ENCODE results near the gene BOLA1. TPM values are rescaled to one million over a fixed set of nuclear protein-coding genes. Genes with fewer than 3 reads are reported as not detected.
"Not testable (repeated sequence)": the region's sequence is repeated elsewhere in the genome, so short reads cannot be mapped to it uniquely, and the experiment has no call there.

The BOLA1 gene
- total RNA-seq, 1 donor from 2014 or later: 20.2 TPM

DNA sequence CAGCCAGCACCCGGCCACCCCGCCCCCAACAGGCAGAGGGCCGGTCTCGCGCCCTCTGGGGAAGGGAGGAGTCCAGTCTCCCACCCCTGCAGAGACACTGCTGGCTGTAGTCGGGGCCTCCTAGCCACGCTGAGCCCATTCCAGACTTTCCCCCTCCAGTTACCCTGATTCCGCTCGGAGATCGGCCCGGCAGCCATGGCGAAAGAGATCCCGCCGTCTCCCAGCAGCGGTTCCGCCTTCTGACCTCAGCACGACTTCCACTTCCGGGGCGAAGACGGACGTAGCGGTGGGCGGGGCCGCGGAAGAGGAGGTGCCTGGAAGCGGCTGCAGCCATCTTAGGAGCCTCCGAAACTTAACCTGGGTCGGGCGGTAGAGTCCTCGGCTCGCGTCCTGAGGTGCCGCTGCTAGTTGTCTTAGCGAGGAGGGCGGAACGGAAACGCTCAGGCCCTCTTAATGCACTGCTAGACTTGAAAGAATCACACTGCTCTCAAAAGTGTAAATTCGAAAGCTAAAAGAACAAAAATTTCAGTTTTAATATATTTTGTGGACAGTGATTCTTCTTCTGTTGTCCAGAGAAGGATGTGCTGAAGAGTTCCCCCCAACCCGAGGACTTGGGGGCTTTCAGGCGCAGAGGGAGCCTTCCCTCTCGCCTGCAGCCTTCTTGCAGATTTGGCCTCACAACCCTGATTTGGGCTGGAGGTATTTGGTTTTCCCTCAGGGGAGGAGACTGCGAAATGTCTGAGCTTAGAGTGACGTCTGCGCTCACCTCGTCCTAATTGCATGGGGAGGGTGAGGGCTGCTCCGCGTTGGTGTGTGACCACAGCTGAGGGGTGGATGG lies 28.4 kb downstream of the BOLA1 start, which contains the start of gene SF3B4:
Gene SF3B4 (minus strand): TSS at position 241 of the 838 bp plus-strand sequence. CDS start 44 bp downstream, at position 197.
- peak; percentile 94 for DNase-seq (ENCODE audit: low read depth)

DNA sequence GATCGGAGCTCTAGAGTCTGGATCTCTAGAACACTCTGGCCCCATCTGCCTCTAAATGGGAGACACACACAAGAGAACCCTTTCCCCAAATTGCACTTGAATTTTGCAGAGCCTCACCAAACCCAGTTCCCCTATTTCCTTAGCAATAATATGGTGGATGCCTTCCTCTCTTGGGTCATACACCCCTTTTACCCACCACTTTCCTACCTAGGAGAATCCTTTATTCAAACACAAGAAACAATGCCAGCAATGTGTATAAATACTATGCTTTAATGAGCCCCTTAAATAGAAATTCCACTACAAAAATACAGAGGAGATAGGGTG lies 29.0 kb downstream of the BOLA1 start:
- DNase-seq (ENCODE audit: low read depth): no peak

DNA sequence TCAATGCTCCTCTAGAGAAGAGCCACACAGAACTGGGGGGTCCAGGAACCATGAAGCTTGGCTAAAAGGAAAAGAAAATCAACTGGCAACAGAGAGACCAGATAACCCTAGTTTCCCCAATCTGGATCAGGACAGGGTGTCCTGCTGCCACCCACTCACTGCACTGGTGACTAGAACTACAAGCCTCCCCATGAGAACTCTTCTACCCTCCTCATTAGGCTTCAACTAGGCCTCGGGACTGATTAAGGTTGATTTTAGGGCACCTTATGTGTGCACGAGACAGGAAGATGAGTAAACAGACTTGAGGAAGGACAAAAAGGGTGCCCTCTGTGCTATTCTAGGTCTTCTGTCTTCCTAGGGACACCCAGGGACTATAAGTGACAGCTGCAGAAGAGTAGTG lies 30.5 kb downstream of the BOLA1 start:
- no peak for DNase-seq (ENCODE audit: low read depth)

DNA sequence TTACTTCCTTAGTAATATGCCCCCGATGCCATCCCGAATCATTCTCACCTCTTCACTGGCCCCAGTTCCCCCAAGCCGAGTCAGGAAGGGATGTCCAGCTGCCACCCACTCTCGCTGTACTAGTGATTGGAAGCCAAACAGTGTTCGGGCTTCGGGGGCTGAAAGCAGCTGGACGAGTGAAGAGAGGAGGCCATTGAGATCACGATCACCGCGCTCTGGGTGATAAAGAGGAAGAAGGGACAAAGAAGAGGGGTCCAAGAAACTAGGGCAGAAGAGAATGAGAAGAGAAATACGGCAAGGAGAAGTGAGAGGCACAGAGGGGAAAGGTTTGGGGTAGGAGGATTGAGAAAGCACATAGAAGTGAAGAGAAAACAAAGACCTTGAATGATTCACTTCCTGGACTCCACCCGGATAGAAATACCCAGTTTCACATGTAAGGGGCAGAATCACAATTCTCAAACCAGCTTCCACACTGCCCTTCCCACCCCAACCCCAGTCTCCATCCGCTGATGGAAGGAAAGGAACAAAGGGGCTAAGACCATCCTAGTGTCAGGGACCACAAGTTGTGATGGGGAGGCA lies 31.9 kb downstream of the BOLA1 start:
- DNase-seq (ENCODE audit: low read depth): no peak

DNA sequence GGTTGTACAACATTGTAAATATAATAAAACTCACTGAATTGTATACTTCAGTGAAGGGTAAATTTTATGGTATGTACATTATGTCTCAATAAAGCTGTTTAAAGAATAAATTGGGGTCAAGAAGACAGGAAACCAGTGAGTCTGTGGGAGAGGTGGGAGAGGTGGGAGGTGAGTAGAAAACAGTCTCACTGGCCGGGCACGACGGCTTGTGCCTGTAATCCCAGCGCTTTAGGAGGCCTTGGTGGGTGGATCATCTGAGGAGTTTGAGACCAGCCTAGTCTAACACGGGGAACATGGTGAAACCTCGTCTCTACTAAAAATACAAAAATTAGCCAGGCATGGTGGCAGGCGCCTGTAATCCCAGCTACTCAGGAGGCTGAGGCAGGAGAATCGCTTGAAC lies 33.1 kb downstream of the BOLA1 start:
- DNase-seq (ENCODE audit: low read depth): no peak

DNA sequence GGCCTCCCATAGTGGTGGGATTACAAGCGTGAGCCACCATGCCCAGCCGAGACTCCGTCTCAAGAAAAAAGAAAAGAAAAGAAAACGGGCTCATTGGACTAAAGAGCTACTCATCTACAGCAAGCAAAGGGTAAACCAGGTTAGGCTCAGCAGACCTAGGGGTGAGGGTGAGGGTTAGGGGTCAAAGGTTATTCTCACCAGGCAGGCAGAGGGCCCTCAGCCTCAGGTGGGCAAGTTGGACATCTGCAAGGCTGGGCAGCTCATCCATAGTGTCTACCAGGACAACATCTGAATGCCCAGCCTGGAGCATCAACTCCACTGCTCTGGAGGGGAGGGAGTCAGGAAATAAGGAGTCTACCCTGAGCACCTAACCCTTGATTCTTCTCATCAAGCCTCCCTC lies 33.8 kb downstream of the BOLA1 start:
- no peak for DNase-seq (ENCODE audit: low read depth)

DNA sequence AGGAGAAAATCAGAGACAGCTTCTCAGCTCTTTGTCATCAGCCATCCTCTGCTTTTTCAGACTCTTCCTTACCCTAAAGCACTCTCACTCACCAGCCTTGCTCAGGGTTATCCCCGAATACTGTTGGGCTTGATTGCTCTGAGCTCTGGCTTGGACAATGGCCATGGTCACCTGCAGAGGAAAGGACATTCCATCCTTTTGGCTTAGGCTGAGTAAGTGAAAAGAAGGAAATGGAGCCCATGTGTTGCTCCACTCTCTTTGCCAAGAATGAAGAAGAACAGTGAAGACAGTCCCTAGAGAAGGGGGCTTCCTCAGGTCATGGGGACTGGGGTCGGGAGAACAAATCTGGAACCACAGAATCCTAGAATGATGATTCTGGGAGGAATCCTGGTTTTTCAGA lies 35.0 kb downstream of the BOLA1 start:
- DNase-seq (ENCODE audit: low read depth): no peak

DNA sequence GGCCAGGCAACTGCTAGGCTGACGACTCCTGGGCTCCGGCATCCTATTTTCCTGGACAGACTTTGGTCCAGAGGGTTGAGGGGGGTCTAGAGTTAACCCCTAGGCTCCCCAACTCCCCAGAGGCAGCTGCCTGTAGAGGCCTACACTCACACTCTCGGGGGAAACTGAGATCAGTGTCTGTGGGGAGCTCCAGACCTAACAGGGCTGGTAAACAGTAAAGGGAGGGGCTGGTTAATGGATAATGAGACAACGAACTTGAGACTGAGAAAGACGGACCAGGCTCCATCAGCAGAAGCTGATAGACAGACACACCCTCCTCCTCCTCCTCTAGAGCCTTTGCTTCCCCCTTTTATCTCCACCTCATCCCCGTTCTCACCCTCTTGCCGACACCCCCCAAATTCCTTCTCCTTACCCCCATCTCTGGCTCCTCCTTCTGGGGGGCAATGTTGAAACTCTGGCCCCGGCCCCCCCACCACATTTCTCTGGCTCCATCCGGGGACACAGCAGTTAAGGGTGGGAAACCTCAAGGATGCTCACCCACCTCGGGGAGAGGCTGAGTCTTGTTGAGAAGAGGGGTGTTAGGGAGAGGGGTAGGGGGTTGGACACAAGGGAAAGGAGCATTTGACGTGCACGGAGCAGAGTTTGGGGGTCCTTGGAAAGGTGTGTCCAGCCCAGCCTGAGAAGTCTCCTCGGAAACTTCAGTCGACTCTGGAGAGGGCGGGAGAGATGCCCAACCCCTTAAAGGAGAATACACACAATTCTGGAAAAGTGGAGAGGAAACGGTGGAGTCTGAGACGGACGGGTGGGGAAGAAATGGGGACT lies 37.0 kb downstream of the BOLA1 start, which contains the start of gene MTMR11:
Gene MTMR11 (minus strand): TSS at position 710 of the 822 bp plus-strand sequence. CDS start 232 bp downstream, at position 478.
- DNase-seq (ENCODE audit: low read depth): peak; percentile 33

DNA sequence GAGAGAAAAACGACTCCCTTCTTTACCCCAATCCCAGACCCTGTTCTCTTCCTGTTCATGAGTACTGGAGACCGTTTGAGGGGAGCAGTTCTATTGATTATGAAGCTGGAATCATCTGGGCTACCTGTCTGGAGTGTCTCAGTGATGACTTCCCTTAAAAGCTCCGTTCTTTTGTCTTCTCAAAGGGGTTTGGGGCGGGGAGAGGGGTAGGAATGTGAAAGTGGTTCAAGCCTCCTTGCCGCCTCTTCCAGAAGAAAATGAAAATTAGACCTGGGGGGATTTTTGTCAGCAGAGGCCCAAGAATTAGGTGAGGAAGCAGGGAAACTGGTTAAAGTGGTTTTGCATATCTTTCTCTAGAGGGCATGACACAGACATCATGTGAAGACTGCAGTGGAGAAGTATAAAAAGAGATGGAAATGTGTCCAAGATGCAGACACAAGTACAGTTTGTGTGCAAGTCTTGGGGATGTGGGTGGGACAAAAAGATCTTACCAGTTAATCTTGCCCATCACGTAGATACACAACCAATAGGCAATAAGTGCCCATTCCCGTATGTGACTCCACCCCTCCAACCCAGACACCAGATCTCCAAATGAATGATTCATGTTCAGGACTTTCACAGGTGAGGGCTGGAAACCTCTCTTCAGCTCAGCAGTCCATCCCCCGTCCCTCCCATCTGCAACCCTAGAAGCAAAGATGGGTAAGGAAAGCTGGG lies 37.8 kb downstream of the BOLA1 start:
- DNase-seq (ENCODE audit: low read depth): peak; percentile 26

DNA sequence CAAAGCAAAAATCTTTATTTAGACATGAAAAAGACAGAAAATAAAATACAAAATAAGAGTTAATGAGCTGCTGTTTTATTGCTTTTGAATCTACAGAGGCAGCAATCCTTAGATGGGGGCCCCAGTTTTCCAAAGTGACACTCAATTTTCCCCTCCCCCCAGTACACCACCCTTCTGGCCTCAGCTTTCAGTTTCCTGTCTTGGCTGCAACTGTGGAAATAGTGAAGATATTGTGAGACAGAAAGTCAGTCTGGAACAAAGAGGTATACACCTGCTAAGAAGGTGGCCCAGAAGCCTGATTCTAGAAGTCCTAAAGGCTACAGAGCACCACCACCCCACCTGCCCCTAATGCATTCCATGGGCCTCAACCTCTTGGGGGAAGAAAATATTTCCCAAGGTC lies 38.4 kb downstream of the BOLA1 start:
- DNase-seq (ENCODE audit: low read depth): no peak

DNA sequence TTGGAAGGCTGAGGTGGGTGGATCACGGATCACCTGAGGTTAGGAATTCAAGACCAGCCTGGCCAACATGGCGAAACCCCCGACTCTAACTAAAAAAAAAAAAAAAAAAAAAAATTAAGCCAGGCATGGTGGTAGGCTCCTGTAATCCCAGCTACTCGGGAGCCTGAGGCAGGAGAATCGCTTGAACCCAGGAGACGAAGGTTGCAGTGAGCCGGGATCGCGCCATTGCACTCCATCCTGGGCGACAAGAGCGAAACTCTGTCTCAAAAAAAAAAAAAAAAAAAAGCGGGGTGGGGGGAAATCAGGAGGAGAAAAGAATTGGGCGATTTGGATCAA lies 39.3 kb downstream of the BOLA1 start:
- DNase-seq (ENCODE audit: low read depth): not testable (repeated sequence)

DNA sequence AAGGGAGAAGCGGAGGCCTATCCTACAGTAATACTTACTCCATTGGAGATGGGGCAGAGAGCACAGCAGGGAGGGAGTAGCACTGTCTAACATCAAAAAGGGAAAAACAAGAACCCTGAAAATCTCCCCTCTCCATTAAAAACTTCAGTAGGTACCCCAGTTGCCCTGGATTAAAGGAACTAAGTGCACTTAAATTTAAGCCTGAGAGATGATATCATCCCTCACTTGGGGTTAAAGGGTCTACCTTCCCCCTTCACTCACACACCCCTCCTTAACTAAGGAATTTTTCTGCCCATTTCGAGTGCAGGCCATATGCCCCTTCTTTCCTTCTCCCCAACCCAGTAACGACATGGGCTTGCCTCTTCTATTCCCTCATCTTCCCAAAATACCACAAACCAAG lies 41.1 kb downstream of the BOLA1 start:
- DNase-seq (ENCODE audit: low read depth): no peak

DNA sequence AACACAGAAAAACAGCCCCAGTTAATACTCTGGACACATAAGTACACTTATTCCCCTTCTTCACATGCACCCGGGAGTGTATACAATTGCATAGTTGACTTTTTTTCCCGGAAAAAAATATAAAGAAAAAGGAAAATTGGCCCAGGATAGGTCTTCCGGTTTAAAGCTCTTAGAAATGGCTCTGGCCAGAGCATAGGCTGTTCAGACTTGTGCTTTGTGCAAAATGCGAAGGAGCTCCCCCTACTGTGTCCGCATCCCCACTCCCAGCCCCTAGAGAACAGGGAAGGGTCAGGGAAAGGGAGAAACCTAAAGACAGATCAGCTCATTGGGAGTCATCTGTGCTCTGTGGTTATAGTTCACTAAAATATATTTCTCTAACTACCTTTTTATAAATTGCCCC lies 42.8 kb downstream of the BOLA1 start:
- no peak for DNase-seq (ENCODE audit: low read depth)

DNA sequence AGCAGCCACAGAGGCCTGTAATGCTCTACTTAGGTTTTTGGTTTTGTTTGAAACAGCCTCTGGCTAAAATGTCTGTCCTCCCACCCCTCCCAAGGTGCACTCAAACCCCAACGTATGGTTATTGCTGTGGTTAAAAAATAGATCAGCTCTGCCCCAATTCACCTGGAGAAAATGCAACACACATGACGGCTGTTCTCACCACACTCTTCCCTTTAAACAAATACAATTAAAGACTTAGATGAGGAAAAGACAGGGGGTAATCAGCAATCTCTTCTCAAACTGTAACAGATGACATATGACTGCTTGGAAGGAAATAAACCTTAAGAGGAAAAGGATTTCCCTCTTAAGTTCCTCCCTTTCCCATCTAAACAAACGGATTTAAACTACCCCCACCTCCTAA lies 43.5 kb downstream of the BOLA1 start:
- DNase-seq (ENCODE audit: low read depth): no peak

DNA sequence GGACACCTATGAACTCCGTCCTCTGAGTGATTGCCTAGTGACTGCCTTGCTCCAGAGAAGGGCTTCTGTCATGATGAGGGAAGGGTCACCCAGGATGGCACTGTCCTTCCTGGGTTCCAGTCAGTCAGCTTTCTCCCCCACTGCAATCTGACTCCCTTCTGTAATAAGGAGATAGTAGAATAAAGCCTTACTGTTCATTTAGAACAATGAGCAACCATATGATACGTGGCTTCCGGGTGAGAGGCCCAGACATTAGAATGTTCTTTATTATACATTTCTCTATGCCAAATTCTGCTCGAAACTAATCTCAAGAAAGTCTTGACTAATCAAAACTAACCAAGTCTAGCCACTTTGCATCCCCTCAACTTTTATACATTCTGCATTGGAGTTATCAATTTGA lies 45.8 kb downstream of the BOLA1 start:
- no peak for DNase-seq (ENCODE audit: low read depth)

DNA sequence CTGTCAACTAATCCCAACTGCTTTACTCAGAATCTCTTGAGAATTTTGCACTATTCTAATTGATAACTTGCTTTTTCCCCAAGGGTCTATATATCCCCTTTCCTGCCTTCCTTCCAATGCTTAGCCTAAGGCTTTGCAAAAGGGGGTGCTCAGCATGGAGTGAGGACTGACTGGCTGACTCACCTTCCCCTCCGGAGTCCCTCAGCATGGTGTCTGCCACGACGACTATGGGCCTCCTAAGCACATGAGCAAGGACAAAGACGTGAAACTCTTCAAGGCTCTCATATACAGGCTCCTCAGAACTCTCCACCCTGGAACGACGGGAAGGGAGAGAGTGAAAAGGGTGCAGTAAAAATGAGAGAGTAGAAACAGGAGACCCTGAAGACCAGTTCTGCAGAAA lies 50.5 kb downstream of the BOLA1 start:
- no peak for DNase-seq (ENCODE audit: low read depth)

Other genes starting within 250 kb of the BOLA1 start
- gene FCGR1A, start 116.9 kb upstream of the BOLA1 start, total RNA-seq: not detected in 2 replicates
- 3.0 and 4.0 TPM in 2 replicates for gene SV2A, start 18.3 kb downstream of the BOLA1 start, total RNA-seq
- 11.0 and 11.8 TPM in 2 replicates for gene SF3B4, start 28.2 kb downstream of the BOLA1 start, total RNA-seq
- 2.3 and 2.4 TPM in 2 replicates for gene MTMR11, start 37.3 kb downstream of the BOLA1 start, total RNA-seq
- 13.4 and 14.9 TPM in 2 replicates for gene OTUD7B, start 111.2 kb downstream of the BOLA1 start, total RNA-seq
- 49.4 and 64.1 TPM in 2 replicates for gene VPS45, start 168.2 kb downstream of the BOLA1 start, total RNA-seq